ENCODE measurements around the gene POLQ. TPM values are rescaled to one million over a fixed set of nuclear protein-coding genes. Genes with fewer than 3 reads are reported as not detected.

Gene POLQ
- total and polyA plus RNA-seq, 2 of the 8 experiments (the other 6 are each of a cell fraction or from before 2014, with no cell fraction given): 3.6 to 15.3 TPM

DNA sequence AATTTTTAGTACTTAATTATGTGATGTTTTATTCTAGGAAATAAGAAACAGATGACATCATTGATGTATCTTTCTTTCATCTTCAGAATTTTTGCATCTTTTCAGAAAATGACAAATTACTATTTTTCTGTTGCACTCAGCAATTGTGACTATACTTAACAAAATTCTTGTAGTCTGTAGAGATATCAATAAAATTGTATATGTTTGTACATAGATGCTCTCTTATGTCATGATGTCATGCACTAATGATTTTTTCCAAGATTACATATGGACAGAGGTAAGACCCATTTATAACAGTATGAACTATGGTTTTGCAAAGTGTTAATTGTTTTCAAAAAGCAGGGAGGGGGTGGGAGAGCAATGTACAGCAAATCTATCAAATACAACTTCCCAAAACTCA is 121.2 kb downstream of the POLQ start:
- Histone ChIP-seq H4K5ac (ENCODE audit: insufficient read length, low read depth, low read length) (no peak overlapping the region), H3K36me3 (ENCODE audit: control insufficient read depth in 2 of 4, insufficient read depth in 4 of 4, low read length in 3 of 4) (peaks cover 0 to 15% (median 2%) of the 10 kb centered on the region in 4 experiments; a peak in 4 of 8 replicates), H3K27me3 (replicated peaks in 1 of 4; ENCODE audit: control insufficient read depth in 3 of 4, extremely low read depth in 1 of 4, insufficient read depth in 3 of 4, low read length in 3 of 4) (no peaks in the 10 kb centered on the region), H2AFZ (ENCODE audit: low read length) (no peak overlapping the region), H3K79me1 (ENCODE audit: low read depth, low read length) (no peaks in the 10 kb centered on the region), H4K91ac (replicated peaks; ENCODE audit: insufficient read length, low read length) (no peak overlapping the region), H3K9ac (replicated peaks in 1 of 4; ENCODE audit: extremely low read depth in 1 of 4, low read depth in 3 of 4, low read length in 3 of 4) (no peak overlapping the region), H3K79me2 (ENCODE audit: control insufficient read depth in 1 of 2, insufficient read depth in 2 of 2, low read length in 2 of 2) (no peaks in the 10 kb centered on the region), H3K4me2 (ENCODE audit: insufficient read depth in 1 of 2, low read depth in 2 of 2, low read length in 2 of 2) (no peak overlapping the region), H2BK12ac (ENCODE audit: low read depth, low read length) (no peak overlapping the region), H3K18ac (ENCODE audit: extremely low read depth, low read length) (no peak overlapping the region), H4K20me1 (replicated peaks in 1 of 2; ENCODE audit: control insufficient read depth in 1 of 2, insufficient read depth in 2 of 2, low read length in 2 of 2) (no peaks in the 10 kb centered on the region), H3K4me3 (ENCODE audit: extremely low read depth in 1 of 4, insufficient read depth in 2 of 4, low read depth in 3 of 4, low read length in 4 of 4) (no peak overlapping the region), H4K8ac (ENCODE audit: extremely low read depth, insufficient read depth, low read length) (no peak overlapping the region), H3K9me3 (ENCODE audit: insufficient read depth in 2 of 2, low read depth in 1 of 2, low read length in 1 of 2) (no peaks in the 10 kb centered on the region), H2AK5ac (ENCODE audit: low read depth, low read length) (no peak overlapping the region), H3K23me2 (ENCODE audit: low read depth, low read length) (no peaks in the 10 kb centered on the region; the same call in 1 of the 2 replicates), H2BK5ac (ENCODE audit: low read depth, low read length) (no peak overlapping the region), H3K56ac (replicated peaks; ENCODE audit: insufficient read length, low read depth, low read length) (no peak overlapping the region), H3K27ac (ENCODE audit: low read depth, low read length) (no peak overlapping the region), H2BK120ac (replicated peaks; ENCODE audit: low read depth, low read length) (no peak overlapping the region), H3K14ac (ENCODE audit: insufficient read length) (no peak overlapping the region), H2BK20ac (ENCODE audit: low read length) (no peak overlapping the region), H2BK15ac (ENCODE audit: low read length) (no peak overlapping the region), H3K23ac (ENCODE audit: insufficient read length) (no peak overlapping the region), H3K4me1 (replicated peaks in 1 of 4; ENCODE audit: control insufficient read depth in 3 of 4, insufficient read depth in 4 of 4, low read length in 3 of 4) (no peaks in the 10 kb centered on the region), H3K4ac (replicated peaks; ENCODE audit: insufficient read length, low read depth, low read length) (no peak overlapping the region)
- ChIA-PET CTCF (ENCODE audit: partially characterized antibody) (no interaction called here), POLR2A (ENCODE audit: partially characterized antibody) (no interaction called here)
- DNase-seq (ENCODE audit: low read depth in 1 of 2, low spot score in 2 of 2) (no peak), FAIRE-seq (no peak)
- TF ChIP-seq EGR1 (IDR thresholded peaks at IDR 0.05; ENCODE audit: borderline replicate concordance, low read depth, low read length) (no peak), PHF8 (conservative IDR thresholded peaks at IDR 0.05; ENCODE audit: low read depth, low read length) (no peak), TAF7 (optimal IDR thresholded peaks at IDR 0.05; ENCODE audit: borderline replicate concordance, low read depth, low read length) (no peak), HDAC2 (IDR thresholded peaks at IDR 0.05; ENCODE audit: borderline replicate concordance in 1 of 2, low read depth in 2 of 2, low read length in 2 of 2) (no peak), CREB1 (IDR thresholded peaks at IDR 0.05) (no peak), CBX5 (IDR thresholded peaks at IDR 0.05; ENCODE audit: low read depth, low read length) (no peak), USF2 (IDR thresholded peaks at IDR 0.05; ENCODE audit: low read length) (no peak), FOSL1 (IDR thresholded peaks at IDR 0.05; ENCODE audit: insufficient read depth, low read depth, low read length) (no peak), GABPA (IDR thresholded peaks at IDR 0.05; ENCODE audit: borderline replicate concordance, insufficient read depth, low read length) (no peak), CHD1 (IDR thresholded peaks at IDR 0.05; ENCODE audit: low read depth, low read length) (no peak), POLR2A (IDR thresholded peaks at IDR 0.05; ENCODE audit: control extremely low read depth in 1 of 2, low read depth in 2 of 2, low read length in 2 of 2) (no peak), CHD2 (IDR thresholded peaks at IDR 0.05; ENCODE audit: low read length) (no peak), SIRT6 (IDR thresholded peaks at IDR 0.05; ENCODE audit: low read length) (no peak)
- TF ChIP-seq, protein P1, sequence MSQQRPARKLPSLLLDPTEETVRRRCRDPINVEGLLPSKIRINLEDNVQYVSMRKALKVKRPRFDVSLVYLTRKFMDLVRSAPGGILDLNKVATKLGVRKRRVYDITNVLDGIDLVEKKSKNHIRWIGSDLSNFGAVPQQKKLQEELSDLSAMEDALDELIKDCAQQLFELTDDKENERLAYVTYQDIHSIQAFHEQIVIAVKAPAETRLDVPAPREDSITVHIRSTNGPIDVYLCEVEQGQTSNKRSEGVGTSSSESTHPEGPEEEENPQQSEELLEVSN (IDR thresholded peaks at IDR 0.05): no peak
